Fibroblast of lung (primary cell): ENCODE results near the gene PCDH10.

ENCODE experiments used
- EZH2 ChIP-seq: IDR thresholded peaks from 2 replicates; pipeline ENCODE4 v1.5.1; 2012; ENCODE audit warnings: low read length, control low read depth, mild to moderate bottlenecking; ENCODE audit errors: missing control alignments
- TF ChIP-seq, protein P1 (sequence below), 2 donors: IDR thresholded peaks in 1 of 2; conservative IDR thresholded peaks in 1 of 2; 1 replicate in 1 of 2; 2 replicates in 1 of 2; pipeline ENCODE4 v1.5.1; 2011 to 2012; ENCODE audit warnings: low read length in 2 of 2, control low read depth in 1 of 2, inconsistent platforms in 1 of 2, low read depth in 1 of 2, mild to moderate bottlenecking in 1 of 2

- TF ChIP-seq, protein P1, sequence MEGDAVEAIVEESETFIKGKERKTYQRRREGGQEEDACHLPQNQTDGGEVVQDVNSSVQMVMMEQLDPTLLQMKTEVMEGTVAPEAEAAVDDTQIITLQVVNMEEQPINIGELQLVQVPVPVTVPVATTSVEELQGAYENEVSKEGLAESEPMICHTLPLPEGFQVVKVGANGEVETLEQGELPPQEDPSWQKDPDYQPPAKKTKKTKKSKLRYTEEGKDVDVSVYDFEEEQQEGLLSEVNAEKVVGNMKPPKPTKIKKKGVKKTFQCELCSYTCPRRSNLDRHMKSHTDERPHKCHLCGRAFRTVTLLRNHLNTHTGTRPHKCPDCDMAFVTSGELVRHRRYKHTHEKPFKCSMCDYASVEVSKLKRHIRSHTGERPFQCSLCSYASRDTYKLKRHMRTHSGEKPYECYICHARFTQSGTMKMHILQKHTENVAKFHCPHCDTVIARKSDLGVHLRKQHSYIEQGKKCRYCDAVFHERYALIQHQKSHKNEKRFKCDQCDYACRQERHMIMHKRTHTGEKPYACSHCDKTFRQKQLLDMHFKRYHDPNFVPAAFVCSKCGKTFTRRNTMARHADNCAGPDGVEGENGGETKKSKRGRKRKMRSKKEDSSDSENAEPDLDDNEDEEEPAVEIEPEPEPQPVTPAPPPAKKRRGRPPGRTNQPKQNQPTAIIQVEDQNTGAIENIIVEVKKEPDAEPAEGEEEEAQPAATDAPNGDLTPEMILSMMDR (conservative IDR thresholded peaks at IDR 0.05 in 1 of 2, IDR thresholded peaks at IDR 0.05 in 1 of 2; ENCODE audit: low read depth in 1 of 2, low read length in 2 of 2) = no peak
- no peak for TF ChIP-seq EZH2
These were observed 3.9 kb downstream of the PCDH10 start for GRCh38 chr4:133152831-133153481.
